Testis (tissue), 2 donors: ENCODE data around the gene ABCB9.

Experiments used
- CTCF ChIP-seq, 3 experiments: fragments of 450-650 bp in 2 of 3; fragments of 200-600 bp in 1 of 3; sonication (generic) in 1 of 3; IDR thresholded peaks; one replicate each; pipeline ENCODE4 v1.5.1; 2016 to 2019; ENCODE audit warnings: antibody characterized with exemption in 3 of 3, mild to moderate bottlenecking in 2 of 3, moderate library complexity in 1 of 3
- POLR2A ChIP-seq: fragments of 450-650 bp; IDR thresholded peaks from one replicate; pipeline ENCODE4 v1.6.1; 2017; ENCODE audit warnings: antibody characterized with exemption, mild to moderate bottlenecking, moderate library complexity

GRCh38 chr12:122977153-122977552 is 10.9 kb upstream of the ABCB9 start:
- no peak for TF ChIP-seq CTCF (IDR thresholded peaks at IDR 0.05)
- TF ChIP-seq POLR2A = no peak
